Lower lobe of right lung (tissue), 2 donors: ENCODE measurements around the gene TIMP1. TPM values are rescaled to one million over a fixed set of nuclear protein-coding genes. Genes with fewer than 3 reads are reported as not detected.

Source experiments
- ATAC-seq, 2 donors: fragments of 200-7000 bp; cut with Tn5 transposase; one replicate each; pipeline ENCODE4 v1.9.1; 2020 to 2022; ENCODE audit warnings: mild to moderate bottlenecking in 2 of 2, moderate library complexity in 2 of 2
- DNase-seq: peaks from one replicate; pipeline ENCODE4 v3.0.0-alpha.2; 2020
- H3K27ac ChIP-seq: fragments of 200-600 bp; one replicate; pipeline ENCODE4 v1.8.0; 2022
- H3K27me3 ChIP-seq: fragments of 200-600 bp; one replicate; pipeline ENCODE4 v1.8.0; 2022; ENCODE audit warnings: low read depth
- H3K36me3 ChIP-seq: fragments of 200-600 bp; one replicate; pipeline ENCODE4 v1.8.0; 2022; ENCODE audit warnings: mild to moderate bottlenecking
- H3K4me1 ChIP-seq: fragments of 200-600 bp; one replicate; pipeline ENCODE4 v1.8.0; 2022
- H3K4me3 ChIP-seq: fragments of 200-600 bp; one replicate; pipeline ENCODE4 v1.8.0; 2022; ENCODE audit warnings: mild to moderate bottlenecking
- H3K9me3 ChIP-seq: fragments of 200-600 bp; one replicate; pipeline ENCODE4 v1.8.0; 2022
- CTCF ChIP-seq: fragments of 200-600 bp; IDR thresholded peaks from one replicate; pipeline ENCODE4 v1.8.0; 2022; ENCODE audit warnings: antibody characterized with exemption, mild to moderate bottlenecking
- intact Hi-C: fragments of 100-400 bp; cut with DNase I; formaldehyde crosslinking; loops from one replicate; pipeline ENCODE4 v1.11.0; 2022
- total RNA-seq: library from RNA; stranded (reverse); fragmentation: NEBNext Ultra II Directional; extraction: Animal tissue kit (Norgen Biotek cat#: 25700); gene quantifications from one replicate; pipeline ENCODE4 v1.2.1, GENCODE V29; 2021
- donor health status: DM: no; HTN: yes; CAD: no; lungs with severe emphysema.

The TIMP1 gene
- total RNA-seq, 1 donor from 2014 or later: 189 TPM

- H3K4me1 ChIP-seq: peaks cover 15% of the 10 kb centered on the region
- intact Hi-C loops: no loop called here
- no peaks in the 10 kb centered on the region for H3K27me3 ChIP-seq
- H3K4me3 ChIP-seq: no peak overlapping the region
- no peak overlapping the region for H3K27ac ChIP-seq
- peaks cover 54% of the 10 kb centered on the region for H3K36me3 ChIP-seq
- H3K9me3 ChIP-seq: no peaks in the 10 kb centered on the region
- no peak for ATAC-seq
- TF ChIP-seq CTCF: no peak
- no peak for DNase-seq
Measured at GRCh38 chrX:47563801-47564315, 18.4 kb upstream of the TIMP1 start.

GRCh38 chrX:47564438-47565085, 17.7 kb upstream of the TIMP1 start:
- intact Hi-C loops: no loop called here
- no peak for TF ChIP-seq CTCF
- ATAC-seq (no peak), DNase-seq (no peak)
- peaks cover 61% of the 10 kb centered on the region for H3K36me3 ChIP-seq
- no peaks in the 10 kb centered on the region for H3K9me3 ChIP-seq
- H3K27ac ChIP-seq: no peak overlapping the region
- no peak overlapping the region for H3K4me3 ChIP-seq
- no peaks in the 10 kb centered on the region for H3K27me3 ChIP-seq
- peaks cover 15% of the 10 kb centered on the region for H3K4me1 ChIP-seq

GRCh38 chrX:47566841-47567240, 15.4 kb upstream of the TIMP1 start:
- no peak for TF ChIP-seq CTCF

GRCh38 chrX:47568656-47569295, 13.5 kb upstream of the TIMP1 start:
- ATAC-seq: no peak
- DNase-seq: no peak
- intact Hi-C loops: no loop called here
- Histone ChIP-seq H3K4me3 (no peak overlapping the region), H3K27ac (no peak overlapping the region), H3K36me3 (peaks cover 70% of the 10 kb centered on the region), H3K4me1 (no peaks in the 10 kb centered on the region), H3K27me3 (no peaks in the 10 kb centered on the region), H3K9me3 (no peaks in the 10 kb centered on the region)
- peak; percentile 30 for TF ChIP-seq CTCF

More at GRCh38 chrX:47566841-47567240, 15.4 kb upstream of the TIMP1 start:
- Histone ChIP-seq H3K27ac (no peak overlapping the region), H3K4me3 (no peak overlapping the region), H3K36me3 (peaks cover 79% of the 10 kb centered on the region), H3K4me1 (peaks cover 14% of the 10 kb centered on the region), H3K27me3 (no peaks in the 10 kb centered on the region), H3K9me3 (no peaks in the 10 kb centered on the region)
- DNase-seq (no peak), ATAC-seq (no peak)
- intact Hi-C loops: no loop called here

- peaks cover 52% of the 10 kb centered on the region for H3K36me3 ChIP-seq
- H3K4me1 ChIP-seq: no peaks in the 10 kb centered on the region
- intact Hi-C loops: no loop called here
- H3K27ac ChIP-seq: no peak overlapping the region
- no peak overlapping the region for H3K4me3 ChIP-seq
- H3K9me3 ChIP-seq: no peaks in the 10 kb centered on the region
- no peak for TF ChIP-seq CTCF
- DNase-seq (no peak), ATAC-seq (no peak)
- H3K27me3 ChIP-seq: no peaks in the 10 kb centered on the region
Measured at GRCh38 chrX:47570794-47571193, 11.4 kb upstream of the TIMP1 start.
